ENCODE data around the gene NDUFS8.
"Not testable (repeated sequence)": the region's sequence is repeated elsewhere in the genome, so short reads cannot be mapped to it uniquely, and the experiment has no call there.

DNA sequence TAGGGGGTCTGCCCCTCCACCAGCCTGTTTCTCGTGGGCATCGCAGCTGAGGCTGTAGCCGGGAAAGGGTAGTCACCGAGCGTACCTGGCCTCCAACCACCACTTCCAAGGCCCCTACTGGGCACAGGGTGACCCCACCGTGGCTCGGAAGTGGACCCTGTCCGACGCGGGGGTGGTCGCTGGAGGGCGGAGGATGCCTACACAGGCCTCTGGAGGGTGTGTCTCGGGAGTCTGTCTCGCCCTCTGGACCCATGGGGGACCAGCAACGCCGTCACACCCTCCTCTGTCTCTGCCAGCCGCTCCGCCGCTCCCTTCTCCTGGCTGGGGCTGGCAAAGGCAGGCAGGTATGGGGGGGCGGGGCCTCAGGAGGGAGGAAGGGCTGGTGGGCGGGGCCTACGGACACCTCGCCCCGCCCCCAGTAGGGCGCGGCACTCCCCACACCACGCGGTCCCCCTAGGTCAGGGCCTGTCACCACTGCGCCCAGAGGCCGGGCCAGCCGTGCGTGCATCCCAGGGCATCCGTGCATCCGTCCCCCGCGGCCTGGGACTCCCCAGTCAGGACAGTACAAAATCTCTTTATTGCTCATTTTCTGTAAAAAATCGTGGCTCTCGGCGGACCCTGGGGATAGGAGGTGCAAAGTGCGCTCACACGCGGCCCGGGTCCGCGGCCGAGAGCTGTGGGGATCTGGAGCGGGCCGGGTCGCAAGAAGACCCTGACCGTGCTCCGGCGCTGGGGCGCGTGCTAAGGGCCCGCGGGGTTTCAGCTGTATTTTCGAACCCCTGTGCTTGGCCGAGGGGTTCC is 39.7 kb upstream of the NDUFS8 start:
- not testable (repeated sequence) for TF ChIP-seq POLR2A (IDR thresholded peaks at IDR 0.05; ENCODE audit: low read depth, low read length); POLR2AphosphoS5 (IDR thresholded peaks at IDR 0.05; ENCODE audit: low read depth, low read length); TAF1 (IDR thresholded peaks at IDR 0.05; ENCODE audit: borderline replicate concordance, low read depth, low read length)
